ENCODE results near the gene SCYGR4. TPM values are rescaled to one million over a fixed set of nuclear protein-coding genes. Genes with fewer than 3 reads are reported as not detected.
A peak's percentile ranks its signal among the peaks of the same experiment; 100 is the strongest.
"Not testable (repeated sequence)": the region's sequence is repeated elsewhere in the genome, so short reads cannot be mapped to it uniquely, and the experiment has no call there.

The SCYGR4 gene
- total RNA-seq, 3 donors from 2014 or later: not detected

GRCh38 chr2:227595797-227596196 lies 21.5 kb upstream of the SCYGR4 start:
- TF ChIP-seq CTCF (IDR thresholded peaks at IDR 0.05): no peak
- no peaks in the 10 kb centered on the region for H3K4me1 ChIP-seq (ENCODE audit: low read depth)
- no peak for DNase-seq
- H3K36me3 ChIP-seq (ENCODE audit: low read depth): no peaks in the 10 kb centered on the region
- no peak overlapping the region for H3K4me3 ChIP-seq
- H3K9me3 ChIP-seq: no peaks in the 10 kb centered on the region
- ATAC-seq: no peak
- intact Hi-C loops (cut with DNase I, micrococcal nuclease): no loop called here

- no peak overlapping the region for H3K4me3 ChIP-seq
- H3K9me3 ChIP-seq: no peaks in the 10 kb centered on the region
- no peaks in the 10 kb centered on the region for H3K36me3 ChIP-seq (ENCODE audit: low read depth)
- TF ChIP-seq CTCF (IDR thresholded peaks at IDR 0.05): no peak
- H3K4me1 ChIP-seq (ENCODE audit: low read depth): no peaks in the 10 kb centered on the region
- DNase-seq (no peak), ATAC-seq (no peak)
- intact Hi-C loops (cut with DNase I, micrococcal nuclease): no loop called here
Observed at GRCh38 chr2:227597036-227597435, 20.3 kb upstream of the SCYGR4 start.

- Histone ChIP-seq H3K36me3 (ENCODE audit: low read depth) (no peaks in the 10 kb centered on the region), H3K4me3 (no peak overlapping the region), H3K4me1 (ENCODE audit: low read depth) (peaks cover 8% of the 10 kb centered on the region), H3K9me3 (no peaks in the 10 kb centered on the region)
- no peak for TF ChIP-seq CTCF (IDR thresholded peaks at IDR 0.05)
- DNase-seq: no peak
- no peak for ATAC-seq
- intact Hi-C loops (cut with DNase I, micrococcal nuclease): no loop called here
Observed at GRCh38 chr2:227597998-227598397, 19.3 kb upstream of the SCYGR4 start.

GRCh38 chr2:227598835-227599503 lies 18.3 kb upstream of the SCYGR4 start, which contains the start of gene SCYGR2:
SCYGR2 (plus strand) TSS chr2:227598893; CDS start chr2:227598893, 0 bp downstream.
- H3K4me3 ChIP-seq; intact Hi-C loops (cut with DNase I, micrococcal nuclease): not testable (repeated sequence)

GRCh38 chr2:227602358-227602757 lies 14.9 kb upstream of the SCYGR4 start:
- no peak overlapping the region for H3K4me3 ChIP-seq
- ATAC-seq: peak; percentile 50

More at GRCh38 chr2:227598835-227599503, 18.3 kb upstream of the SCYGR4 start, which contains the start of gene SCYGR2:
- DNase-seq; H3K36me3 ChIP-seq (ENCODE audit: low read depth); H3K4me1 ChIP-seq (ENCODE audit: low read depth); H3K9me3 ChIP-seq; ATAC-seq: not testable (repeated sequence)

More at GRCh38 chr2:227602358-227602757, 14.9 kb upstream of the SCYGR4 start:
- DNase-seq: no peak
- intact Hi-C loops (cut with DNase I, micrococcal nuclease): no loop called here
- Histone ChIP-seq H3K4me1 (ENCODE audit: low read depth) (peaks cover 8% of the 10 kb centered on the region), H3K9me3 (no peaks in the 10 kb centered on the region), H3K36me3 (ENCODE audit: low read depth) (no peaks in the 10 kb centered on the region)
- TF ChIP-seq CTCF (IDR thresholded peaks at IDR 0.05): no peak
